CD4-positive, alpha-beta T cell (primary cell): ENCODE results near the gene SORT1. TPM values are rescaled to one million over a fixed set of nuclear protein-coding genes. Genes with fewer than 3 reads are reported as not detected.

Experiments
- ATAC-seq: fragments of 200-7000 bp; cut with Tn5 transposase; one replicate; pipeline ENCODE4 v1.10.0; 2022; ENCODE audit warnings: mild to moderate bottlenecking; ENCODE audit not compliant: poor library complexity
- CTCF ChIA-PET: fragments of 350-600 bp; sonication (Branson Sonifier 250); formaldehyde crosslinking; loops from one replicate; lab custom pipeline; 2021; ENCODE audit warnings: antibody characterized with exemption, inconsistent platforms; lab: Charles Lee
- POLR2A ChIA-PET: fragments of 350-600 bp; sonication (Branson Sonifier 250); formaldehyde crosslinking; loops from one replicate; lab custom pipeline; 2021; ENCODE audit warnings: antibody characterized with exemption, inconsistent platforms; lab: Charles Lee
- DNase-seq, 14 experiments: peaks; one replicate each; pipeline ENCODE4 v3.0.0-alpha.2; 2013 to 2020; ENCODE audit warnings: mixed read lengths in 2 of 14
- H3K27ac ChIP-seq, 2 donors: one replicate each; pipeline versions ENCODE4 v1.5.1 to v1.7.0; 2013; ENCODE audit warnings: low read length in 2 of 2, low read depth in 1 of 2, mild to moderate bottlenecking in 1 of 2
- H3K27me3 ChIP-seq, 2 experiments: 1 replicate in 1 of 2; 2 replicates in 1 of 2; pipeline versions ENCODE4 v1.6.1 to v1.7.0; 2013; ENCODE audit warnings: low read length in 2 of 2, control low read depth in 1 of 2, mild to moderate bottlenecking in 1 of 2, moderate library complexity in 1 of 2; ENCODE audit not compliant: insufficient read depth in 2 of 2, control insufficient read depth in 1 of 2
- H3K36me3 ChIP-seq: one replicate; pipeline ENCODE4 v1.6.1; 2013; ENCODE audit warnings: low read length, control low read depth; ENCODE audit not compliant: insufficient read depth
- H3K4me1 ChIP-seq: one replicate; pipeline ENCODE4 v1.6.1; 2013; ENCODE audit warnings: low read length, control low read depth; ENCODE audit not compliant: insufficient read depth
- H3K4me3 ChIP-seq: one replicate; pipeline ENCODE4 v1.5.1; 2013; ENCODE audit warnings: mild to moderate bottlenecking, low read length, moderate library complexity
- H3K9me3 ChIP-seq, 2 experiments: 1 replicate in 1 of 2; 2 replicates in 1 of 2; pipeline versions ENCODE4 v1.6.1 to v1.7.0; 2013; ENCODE audit warnings: low read length in 2 of 2, mild to moderate bottlenecking in 2 of 2, control low read depth in 1 of 2, moderate library complexity in 1 of 2; ENCODE audit not compliant: control insufficient read depth in 1 of 2, insufficient read depth in 1 of 2
- H3K27ac Mint-ChIP-seq: one replicate; pipeline ENCODE4 v1.8.0; 2020; ENCODE audit warnings: mixed read lengths
- H3K27me3 Mint-ChIP-seq: one replicate; pipeline ENCODE4 v1.8.0; 2021; ENCODE audit warnings: mixed read lengths
- H3K36me3 Mint-ChIP-seq: one replicate; pipeline ENCODE4 v1.8.0; 2021; ENCODE audit warnings: low read depth, mixed read lengths
- H3K4me1 Mint-ChIP-seq: one replicate; pipeline ENCODE4 v1.8.0; 2021; ENCODE audit warnings: low read depth, mixed read lengths
- H3K4me3 Mint-ChIP-seq: one replicate; pipeline ENCODE4 v1.8.0; 2020; ENCODE audit warnings: mild to moderate bottlenecking, mixed read lengths
- H3K9me3 Mint-ChIP-seq: one replicate; pipeline ENCODE4 v1.8.0; 2020; ENCODE audit warnings: mixed read lengths
- CTCF ChIP-seq: fragments of 200-600 bp; IDR thresholded peaks from one replicate; pipeline ENCODE4 v1.8.0; 2022; ENCODE audit warnings: antibody characterized with exemption, mild to moderate bottlenecking
- intact Hi-C, 2 experiments: fragments of 100-400 bp; cut with DNase I in 1 of 2; cut with micrococcal nuclease in 1 of 2; formaldehyde crosslinking; loops; one replicate each; pipeline versions ENCODE4 v1.15.1 to v1.9.0; 2023 to 2025; cut with DNase I, micrococcal nuclease
- total RNA-seq, 174 experiments: library from RNA in 2 of 174; stranded (reverse) in 2 of 174; gene quantifications; one replicate each; pipeline ENCODE4 v1.2.3 and lab custom pipeline; 2021 to 2026

The SORT1 gene
- total RNA-seq, 2 experiments from 2014 or later: 0.22 to 0.73 TPM

GRCh38 chr1:109314795-109315194 is 82.9 kb downstream of the SORT1 start:
- ChIA-PET CTCF (no interaction called here), POLR2A (no interaction called here)

DNA sequence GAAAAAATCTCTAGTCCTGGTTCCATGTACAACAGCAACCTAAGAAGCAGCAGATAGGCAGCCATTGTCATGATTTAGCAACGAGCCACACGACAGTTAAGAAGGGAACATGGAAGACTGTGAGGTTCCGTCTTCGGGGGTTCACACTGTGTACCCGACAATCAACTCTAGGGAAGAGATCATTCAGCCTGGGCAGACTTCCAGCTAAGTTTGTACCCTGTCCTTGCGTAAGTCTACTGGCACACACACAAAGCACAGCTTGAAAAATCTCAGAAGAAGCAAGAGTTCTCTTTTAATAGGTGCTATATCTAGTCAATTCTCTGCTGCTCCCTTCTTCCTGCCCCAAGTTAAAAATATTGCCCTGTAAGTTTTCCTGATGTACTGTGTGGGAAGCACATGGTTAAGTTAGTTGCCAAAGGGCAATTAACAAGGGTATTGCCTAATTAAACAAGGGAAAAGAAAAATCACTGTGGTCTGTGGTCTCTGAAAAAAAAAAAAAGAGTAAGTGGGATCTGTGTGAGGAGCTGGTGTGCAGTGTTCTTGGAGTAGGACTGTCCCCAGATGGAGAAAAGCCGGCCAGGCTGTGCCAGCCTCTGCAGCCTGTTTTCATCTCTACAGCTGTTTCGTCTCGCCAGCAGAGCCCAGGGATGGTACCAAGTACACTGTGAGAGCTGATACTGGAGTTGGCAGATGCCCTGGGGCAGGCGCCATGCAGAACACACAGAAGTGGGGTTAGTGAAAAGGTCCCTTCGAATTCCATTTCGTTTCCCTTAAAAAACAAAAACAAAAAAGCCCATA is 84.5 kb downstream of the SORT1 start:
- Mint-ChIP-seq H3K36me3 (no peaks in the 10 kb centered on the region), H3K27me3 (peaks cover 7% of the 10 kb centered on the region), H3K9me3 (no peaks in the 10 kb centered on the region), H3K4me3 (no peak overlapping the region), H3K4me1 (no peaks in the 10 kb centered on the region), H3K27ac (no peak overlapping the region)
- Histone ChIP-seq H3K27me3 (peaks cover 0 to 3% of the 10 kb centered on the region in 2 experiments), H3K27ac (no peak overlapping the region), H3K4me1 (no peaks in the 10 kb centered on the region), H3K9me3 (no peaks in the 10 kb centered on the region), H3K4me3 (no peak overlapping the region), H3K36me3 (no peaks in the 10 kb centered on the region)
- ChIA-PET POLR2A (no interaction called here), CTCF (no interaction called here)
- no peak for TF ChIP-seq CTCF
- intact Hi-C loops: no loop called here
- DNase-seq (no peak), ATAC-seq (no peak)

More at GRCh38 chr1:109314795-109315194, 82.9 kb downstream of the SORT1 start:
- no peak overlapping the region for H3K4me3 Mint-ChIP-seq
- Histone ChIP-seq H3K27ac (no peak overlapping the region), H3K27me3 (no peaks in the 10 kb centered on the region), H3K4me3 (no peak overlapping the region), H3K4me1 (no peaks in the 10 kb centered on the region), H3K9me3 (no peaks in the 10 kb centered on the region), H3K36me3 (no peaks in the 10 kb centered on the region)
- no peaks in the 10 kb centered on the region for H3K9me3 Mint-ChIP-seq
- no peaks in the 10 kb centered on the region for H3K36me3 Mint-ChIP-seq
- no peak overlapping the region for H3K27ac Mint-ChIP-seq
- no peak for TF ChIP-seq CTCF
- no peaks in the 10 kb centered on the region for H3K4me1 Mint-ChIP-seq
- no peaks in the 10 kb centered on the region for H3K27me3 Mint-ChIP-seq
- intact Hi-C loops: no loop called here
- ATAC-seq: no peak
- no peak for DNase-seq

- no peak overlapping the region for H3K27ac Mint-ChIP-seq
- Histone ChIP-seq H3K36me3 (no peaks in the 10 kb centered on the region), H3K27me3 (peaks cover 0 to 3% of the 10 kb centered on the region in 2 experiments), H3K4me1 (no peaks in the 10 kb centered on the region), H3K9me3 (no peaks in the 10 kb centered on the region), H3K4me3 (no peak overlapping the region), H3K27ac (no peak overlapping the region)
- TF ChIP-seq CTCF: no peak
- ATAC-seq: no peak
- CTCF ChIA-PET: no interaction called here
- H3K4me3 Mint-ChIP-seq: no peak overlapping the region
- H3K4me1 Mint-ChIP-seq: no peaks in the 10 kb centered on the region
- H3K27me3 Mint-ChIP-seq: peaks cover 7% of the 10 kb centered on the region
- no peaks in the 10 kb centered on the region for H3K9me3 Mint-ChIP-seq
- POLR2A ChIA-PET: no interaction called here
- intact Hi-C loops: no loop called here
- DNase-seq: no peak
- H3K36me3 Mint-ChIP-seq: no peaks in the 10 kb centered on the region
Measured at GRCh38 chr1:109312246-109312645, 85.5 kb downstream of the SORT1 start.
